Neural cell (in vitro differentiated cells): ENCODE measurements around the gene PLXNA4. TPM values are rescaled to one million over a fixed set of nuclear protein-coding genes. Genes with fewer than 3 reads are reported as not detected.

Source experiments
- H2AFZ ChIP-seq: fragments of 200-600, 300-800 bp; sonication (generic), shearing (Covaris generic); 2 replicates; pipeline ENCODE4 v1.6.0; 2014; ENCODE audit warnings: low read depth, mild to moderate bottlenecking, antibody characterized with exemption, low read length, moderate library complexity
- H3F3A ChIP-seq: fragments of 200-600 bp; shearing (Covaris generic); 2 replicates; pipeline ENCODE4 v1.6.1; 2016; ENCODE audit warnings: mild to moderate bottlenecking, moderate library complexity, mixed read lengths, antibody characterized with exemption, low read length; ENCODE audit not compliant: insufficient read depth, poor library complexity, severe bottlenecking
- H3K27ac ChIP-seq: fragments of 200-600, 300-800 bp; sonication (generic), shearing (Covaris generic); 2 replicates; pipeline ENCODE4 v1.5.1; 2014; ENCODE audit warnings: mild to moderate bottlenecking, low read length, moderate library complexity
- H3K27me3 ChIP-seq: fragments of 300-800, 200-600 bp; sonication (generic), shearing (Covaris generic); 2 replicates; pipeline ENCODE4 v1.6.0; 2014; ENCODE audit warnings: mild to moderate bottlenecking, low read depth, low read length, moderate library complexity; ENCODE audit not compliant: insufficient read depth
- H3K36me3 ChIP-seq: fragments of 300-800, 200-600 bp; sonication (generic), shearing (Covaris generic); 2 replicates; pipeline ENCODE4 v1.5.1; 2014; ENCODE audit warnings: mild to moderate bottlenecking, antibody characterized with exemption, low read length, moderate library complexity; ENCODE audit not compliant: insufficient read depth
- H3K4me2 ChIP-seq: fragments of 300-800, 200-600 bp; sonication (generic), shearing (Covaris generic); 2 replicates; pipeline ENCODE4 v1.6.0; 2014; ENCODE audit warnings: mild to moderate bottlenecking, low read length
- H3K4me3 ChIP-seq: fragments of 300-800, 200-600 bp; sonication (generic), shearing (Covaris generic); 2 replicates; pipeline ENCODE4 v1.5.1; 2014; ENCODE audit warnings: mild to moderate bottlenecking, low read length, moderate library complexity
- H3K79me2 ChIP-seq: fragments of 200-600 bp; shearing (Covaris generic); replicated peaks from 2 replicates; pipeline ENCODE4 v1.6.0; 2014; ENCODE audit warnings: mild to moderate bottlenecking, low read length, moderate library complexity; ENCODE audit not compliant: insufficient read depth
- H3K9ac ChIP-seq: fragments of 300-800, 200-600 bp; sonication (generic), shearing (Covaris generic); 2 replicates; pipeline ENCODE4 v1.6.1; 2016; ENCODE audit warnings: mild to moderate bottlenecking, low read length, mixed read lengths
- H3K9me2 ChIP-seq: fragments of 200-600 bp; shearing (Covaris generic); 2 replicates; pipeline ENCODE4 v1.6.1; 2016; ENCODE audit warnings: mild to moderate bottlenecking, low read length, mixed read lengths; ENCODE audit not compliant: insufficient read depth
- H3K9me3 ChIP-seq: fragments of 200-600, 300-800 bp; sonication (generic), shearing (Covaris generic); 2 replicates; pipeline ENCODE4 v1.6.1; 2016; ENCODE audit warnings: mild to moderate bottlenecking, mixed run types, low read length, moderate library complexity, mixed read lengths
- H4K20me1 ChIP-seq: fragments of 200-600 bp; shearing (Covaris generic); 2 replicates; pipeline ENCODE4 v1.6.1; 2016; ENCODE audit warnings: mild to moderate bottlenecking, mixed run types; ENCODE audit not compliant: insufficient read depth
- EP300 ChIP-seq: fragments of 450-650 bp; conservative IDR thresholded peaks from 2 replicates; pipeline ENCODE4 v1.6.1; 2014; ENCODE audit warnings: antibody characterized with exemption, mild to moderate bottlenecking, moderate library complexity; ENCODE audit not compliant: poor library complexity, severe bottlenecking
- EZH2 ChIP-seq: fragments of 200-600, 300-800 bp; shearing (Covaris generic), sonication (generic); IDR thresholded peaks from 2 replicates; pipeline ENCODE4 v1.6.1; 2014; ENCODE audit warnings: antibody characterized with exemption, low read length, borderline replicate concordance, mild to moderate bottlenecking; ENCODE audit not compliant: insufficient read depth, poor library complexity, severe bottlenecking
- MXI1 ChIP-seq: fragments of 450-650 bp; conservative IDR thresholded peaks from 2 replicates; pipeline ENCODE4 v1.6.1; 2014; ENCODE audit warnings: antibody characterized with exemption, mild to moderate bottlenecking; ENCODE audit not compliant: poor library complexity, severe bottlenecking
- POLR2AphosphoS5 ChIP-seq: IDR thresholded peaks from 2 replicates; pipeline ENCODE4 v1.6.1; 2012
- RAD21 ChIP-seq: fragments of 450-650 bp; conservative IDR thresholded peaks from 2 replicates; pipeline ENCODE4 v1.6.1; 2014; ENCODE audit warnings: antibody characterized with exemption, mild to moderate bottlenecking, moderate library complexity
- SMC3 ChIP-seq: fragments of 450-650 bp; conservative IDR thresholded peaks from 2 replicates; pipeline ENCODE4 v1.6.1; 2014; ENCODE audit warnings: antibody characterized with exemption, mild to moderate bottlenecking, moderate library complexity; ENCODE audit not compliant: poor library complexity
- TAF1 ChIP-seq: IDR thresholded peaks from 2 replicates; pipeline ENCODE4 v1.6.1; 2012; ENCODE audit warnings: low read depth
- polyA plus RNA-seq: library from polyadenylated mRNA; depleted of rRNA; stranded (reverse); fragments of >200 nt; gene quantifications from 2 replicates; pipeline ENCODE4 v1.2.3, GENCODE V29; 2014
- TF ChIP-seq, protein P1 (sequence below): IDR thresholded peaks from 2 replicates; pipeline ENCODE4 v1.6.1; 2012; ENCODE audit warnings: borderline replicate concordance
- TF ChIP-seq, protein P2 (sequence below): fragments of 450-650 bp; IDR thresholded peaks from 2 replicates; pipeline ENCODE4 v1.5.1; 2014; ENCODE audit warnings: antibody characterized with exemption, mild to moderate bottlenecking, moderate library complexity; ENCODE audit not compliant: poor library complexity, severe bottlenecking

Gene PLXNA4
- polyA plus RNA-seq, 1 donor from 2014 or later = 7.2 TPM

DNA sequence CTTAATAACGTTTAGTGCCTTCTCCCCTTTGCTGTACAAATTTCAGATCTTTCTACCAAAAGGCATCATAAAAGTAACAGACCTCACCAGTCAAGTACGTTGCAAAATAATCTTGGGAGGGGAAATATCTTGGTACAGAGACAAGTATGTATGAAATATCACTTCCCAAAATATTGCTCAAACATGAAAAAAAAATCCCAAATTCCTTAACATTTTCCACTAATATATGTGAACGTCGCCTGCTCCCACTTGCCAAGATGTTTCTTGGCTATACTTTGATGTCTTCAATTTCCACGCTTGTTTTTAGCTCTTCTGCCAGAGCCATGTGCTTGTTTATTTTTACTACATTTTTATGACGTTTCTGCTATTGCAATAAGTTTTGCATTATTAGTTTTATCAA lies 223.5 kb downstream of the PLXNA4 start:
- no peaks in the 10 kb centered on the region for H4K20me1 ChIP-seq
- no peak overlapping the region for H3K4me3 ChIP-seq
- H3K27ac ChIP-seq = no peak overlapping the region
- H3K4me2 ChIP-seq = no peak overlapping the region
- no peak for TF ChIP-seq RAD21
- TF ChIP-seq SMC3 = no peak
- no peak for TF ChIP-seq EP300
- TF ChIP-seq, protein P1, sequence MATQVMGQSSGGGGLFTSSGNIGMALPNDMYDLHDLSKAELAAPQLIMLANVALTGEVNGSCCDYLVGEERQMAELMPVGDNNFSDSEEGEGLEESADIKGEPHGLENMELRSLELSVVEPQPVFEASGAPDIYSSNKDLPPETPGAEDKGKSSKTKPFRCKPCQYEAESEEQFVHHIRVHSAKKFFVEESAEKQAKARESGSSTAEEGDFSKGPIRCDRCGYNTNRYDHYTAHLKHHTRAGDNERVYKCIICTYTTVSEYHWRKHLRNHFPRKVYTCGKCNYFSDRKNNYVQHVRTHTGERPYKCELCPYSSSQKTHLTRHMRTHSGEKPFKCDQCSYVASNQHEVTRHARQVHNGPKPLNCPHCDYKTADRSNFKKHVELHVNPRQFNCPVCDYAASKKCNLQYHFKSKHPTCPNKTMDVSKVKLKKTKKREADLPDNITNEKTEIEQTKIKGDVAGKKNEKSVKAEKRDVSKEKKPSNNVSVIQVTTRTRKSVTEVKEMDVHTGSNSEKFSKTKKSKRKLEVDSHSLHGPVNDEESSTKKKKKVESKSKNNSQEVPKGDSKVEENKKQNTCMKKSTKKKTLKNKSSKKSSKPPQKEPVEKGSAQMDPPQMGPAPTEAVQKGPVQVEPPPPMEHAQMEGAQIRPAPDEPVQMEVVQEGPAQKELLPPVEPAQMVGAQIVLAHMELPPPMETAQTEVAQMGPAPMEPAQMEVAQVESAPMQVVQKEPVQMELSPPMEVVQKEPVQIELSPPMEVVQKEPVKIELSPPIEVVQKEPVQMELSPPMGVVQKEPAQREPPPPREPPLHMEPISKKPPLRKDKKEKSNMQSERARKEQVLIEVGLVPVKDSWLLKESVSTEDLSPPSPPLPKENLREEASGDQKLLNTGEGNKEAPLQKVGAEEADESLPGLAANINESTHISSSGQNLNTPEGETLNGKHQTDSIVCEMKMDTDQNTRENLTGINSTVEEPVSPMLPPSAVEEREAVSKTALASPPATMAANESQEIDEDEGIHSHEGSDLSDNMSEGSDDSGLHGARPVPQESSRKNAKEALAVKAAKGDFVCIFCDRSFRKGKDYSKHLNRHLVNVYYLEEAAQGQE = no peak
- TF ChIP-seq, protein P2, sequence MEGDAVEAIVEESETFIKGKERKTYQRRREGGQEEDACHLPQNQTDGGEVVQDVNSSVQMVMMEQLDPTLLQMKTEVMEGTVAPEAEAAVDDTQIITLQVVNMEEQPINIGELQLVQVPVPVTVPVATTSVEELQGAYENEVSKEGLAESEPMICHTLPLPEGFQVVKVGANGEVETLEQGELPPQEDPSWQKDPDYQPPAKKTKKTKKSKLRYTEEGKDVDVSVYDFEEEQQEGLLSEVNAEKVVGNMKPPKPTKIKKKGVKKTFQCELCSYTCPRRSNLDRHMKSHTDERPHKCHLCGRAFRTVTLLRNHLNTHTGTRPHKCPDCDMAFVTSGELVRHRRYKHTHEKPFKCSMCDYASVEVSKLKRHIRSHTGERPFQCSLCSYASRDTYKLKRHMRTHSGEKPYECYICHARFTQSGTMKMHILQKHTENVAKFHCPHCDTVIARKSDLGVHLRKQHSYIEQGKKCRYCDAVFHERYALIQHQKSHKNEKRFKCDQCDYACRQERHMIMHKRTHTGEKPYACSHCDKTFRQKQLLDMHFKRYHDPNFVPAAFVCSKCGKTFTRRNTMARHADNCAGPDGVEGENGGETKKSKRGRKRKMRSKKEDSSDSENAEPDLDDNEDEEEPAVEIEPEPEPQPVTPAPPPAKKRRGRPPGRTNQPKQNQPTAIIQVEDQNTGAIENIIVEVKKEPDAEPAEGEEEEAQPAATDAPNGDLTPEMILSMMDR = no peak
- no peak for TF ChIP-seq POLR2AphosphoS5
- no peak for TF ChIP-seq MXI1
- TF ChIP-seq EZH2 = no peak
- no peak for TF ChIP-seq TAF1
- H3K79me2 ChIP-seq = no peaks in the 10 kb centered on the region
- H3K9ac ChIP-seq = no peak overlapping the region
- H3K36me3 ChIP-seq = no peaks in the 10 kb centered on the region
- no peaks in the 10 kb centered on the region for H3K9me3 ChIP-seq
- no peaks in the 10 kb centered on the region for H3K27me3 ChIP-seq
- H2AFZ ChIP-seq = no peak overlapping the region
- H3K9me2 ChIP-seq = no peaks in the 10 kb centered on the region
- H3F3A ChIP-seq = no peaks in the 10 kb centered on the region

DNA sequence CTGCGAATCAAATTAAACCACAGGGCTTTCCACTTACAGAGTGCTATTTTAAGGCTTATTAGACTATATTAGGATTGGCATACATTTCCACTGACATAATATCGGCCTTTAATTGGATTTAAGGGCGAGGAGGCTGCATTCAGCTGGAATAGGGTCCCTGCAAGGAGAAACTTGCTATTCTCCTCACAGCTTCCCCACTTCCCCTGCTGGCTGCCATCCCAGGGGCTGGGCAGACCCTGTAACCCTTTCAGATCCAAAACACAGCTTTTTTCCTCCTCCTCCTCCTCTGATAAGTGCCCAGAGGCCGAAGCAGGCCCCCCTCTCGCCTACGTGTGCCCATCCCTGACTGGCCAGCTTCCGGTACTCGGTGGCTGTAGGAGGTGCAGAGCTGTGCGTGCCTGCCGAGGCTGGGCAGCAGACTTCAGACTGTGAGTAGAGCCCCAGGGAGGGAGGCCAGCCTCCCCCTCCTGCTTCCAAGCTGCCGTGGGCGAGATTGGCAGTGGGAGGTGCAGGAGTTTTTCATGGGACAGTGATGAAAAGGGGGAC lies 224.2 kb downstream of the PLXNA4 start:
- H3K4me2 ChIP-seq = no peak overlapping the region
- no peak overlapping the region for H3K27ac ChIP-seq
- no peak overlapping the region for H3K4me3 ChIP-seq
- H3K79me2 ChIP-seq = no peaks in the 10 kb centered on the region
- no peak for TF ChIP-seq RAD21
- no peak for TF ChIP-seq EZH2
- no peak for TF ChIP-seq SMC3
- TF ChIP-seq, protein P2 = no peak
- TF ChIP-seq EP300 = no peak
- no peak for TF ChIP-seq POLR2AphosphoS5
- TF ChIP-seq TAF1 = no peak
- TF ChIP-seq, protein P1 = no peak
- TF ChIP-seq MXI1 = no peak
- H3K9ac ChIP-seq = no peak overlapping the region
- H3F3A ChIP-seq = no peaks in the 10 kb centered on the region
- no peaks in the 10 kb centered on the region for H3K27me3 ChIP-seq
- no peaks in the 10 kb centered on the region for H3K9me2 ChIP-seq
- H2AFZ ChIP-seq = no peak overlapping the region
- no peaks in the 10 kb centered on the region for H3K36me3 ChIP-seq
- no peaks in the 10 kb centered on the region for H3K9me3 ChIP-seq
- H4K20me1 ChIP-seq = no peaks in the 10 kb centered on the region
